GM19463 (cell line): ENCODE results near the gene TSPAN31.
"Not testable (repeated sequence)": the region's sequence is repeated elsewhere in the genome, so short reads cannot be mapped to it uniquely, and the experiment has no call there.

ENCODE experiments used
- ATAC-seq: cut with Tn5 transposase; IDR thresholded peaks from one replicate; pipeline ENCODE4 v1.9.1; 2021; ENCODE audit warnings: mild to moderate bottlenecking, moderate library complexity; ENCODE audit not compliant: unreplicated experiment

The TSPAN31 gene

DNA sequence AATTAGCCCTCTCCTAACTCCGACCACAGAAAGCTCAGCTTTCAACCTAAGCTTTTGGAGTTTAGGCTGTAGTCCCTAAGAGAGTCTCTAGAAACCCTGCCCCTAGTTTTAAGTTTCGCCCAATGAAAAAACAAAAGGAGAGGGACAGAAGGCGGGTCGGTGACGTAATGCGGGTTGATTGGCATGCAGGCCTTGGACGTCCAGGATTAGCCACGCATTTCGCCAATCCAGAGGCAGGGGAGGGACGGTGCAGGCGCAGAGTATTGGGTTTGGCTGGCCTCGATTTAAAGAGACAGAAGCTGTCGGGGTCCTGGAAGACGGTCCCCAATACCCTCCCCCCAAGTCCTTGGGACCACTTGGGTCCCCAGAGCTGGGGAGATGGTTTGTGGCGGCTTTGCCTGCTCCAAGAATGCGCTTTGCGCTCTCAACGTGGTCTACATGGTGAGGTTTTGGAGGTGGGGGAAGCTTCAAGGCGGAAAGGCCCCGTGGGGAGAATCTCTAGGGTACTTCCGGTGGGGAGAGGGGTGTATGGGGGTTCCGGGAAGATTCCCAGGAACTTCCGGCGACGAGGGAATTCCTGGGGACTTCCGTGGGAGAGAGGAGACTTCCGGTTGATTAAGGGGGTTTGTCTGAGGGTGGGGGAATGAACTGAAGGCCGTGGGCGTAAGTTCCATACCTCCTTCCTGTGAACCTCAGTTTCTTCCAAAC lies at the start of gene TSPAN31:
TSS of gene TSPAN31 (plus strand) at position 263 of the 708 bp plus-strand sequence. CDS start at position 379, 116 bp downstream.
- peak; percentile 82 for ATAC-seq

- ATAC-seq: no peak
These were observed 48.9 kb upstream of the TSPAN31 start for GRCh38 chr12:57695770-57696432.

DNA sequence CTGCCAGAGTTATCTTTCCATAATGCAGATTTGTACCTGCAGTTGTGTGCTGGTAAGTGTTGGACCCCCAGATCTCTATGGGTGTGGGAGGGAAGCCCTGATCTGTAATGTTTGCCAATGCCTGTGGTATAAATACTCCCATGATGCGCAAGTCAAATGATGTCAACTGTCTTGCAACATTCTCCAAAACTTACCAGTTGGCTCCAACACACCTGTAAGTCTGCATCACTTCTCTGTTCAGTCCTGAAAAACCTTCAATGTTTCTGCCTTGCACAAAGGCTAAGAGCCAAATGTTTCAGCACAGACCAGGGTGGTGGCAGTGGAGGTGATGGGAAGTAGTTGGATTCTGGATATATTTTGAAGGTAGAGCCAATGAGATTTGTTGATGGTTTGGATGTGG lies 47.8 kb upstream of the TSPAN31 start:
- no peak for ATAC-seq

DNA sequence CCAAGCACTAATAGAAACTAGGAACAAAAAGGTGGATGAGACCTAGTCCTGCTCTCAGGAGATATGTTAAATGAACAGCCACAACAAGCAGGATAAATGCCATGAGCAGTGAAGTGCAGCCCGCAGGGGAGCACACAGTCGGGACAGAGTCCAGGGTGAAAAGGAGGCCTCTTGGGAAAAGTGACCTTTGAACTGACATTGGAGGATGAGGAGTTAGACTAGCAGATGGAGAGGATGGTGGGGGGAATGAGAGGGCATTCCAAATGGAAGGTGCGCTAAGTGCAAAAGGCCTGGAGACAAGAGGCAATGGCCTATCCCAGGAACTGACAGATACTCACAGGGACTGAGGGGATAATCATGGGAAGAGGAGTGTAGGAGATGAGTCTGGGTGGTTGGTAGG lies 46.4 kb upstream of the TSPAN31 start:
- no peak for ATAC-seq

GRCh38 chr12:57700317-57700716 lies 44.5 kb upstream of the TSPAN31 start:
- ATAC-seq: no peak

DNA sequence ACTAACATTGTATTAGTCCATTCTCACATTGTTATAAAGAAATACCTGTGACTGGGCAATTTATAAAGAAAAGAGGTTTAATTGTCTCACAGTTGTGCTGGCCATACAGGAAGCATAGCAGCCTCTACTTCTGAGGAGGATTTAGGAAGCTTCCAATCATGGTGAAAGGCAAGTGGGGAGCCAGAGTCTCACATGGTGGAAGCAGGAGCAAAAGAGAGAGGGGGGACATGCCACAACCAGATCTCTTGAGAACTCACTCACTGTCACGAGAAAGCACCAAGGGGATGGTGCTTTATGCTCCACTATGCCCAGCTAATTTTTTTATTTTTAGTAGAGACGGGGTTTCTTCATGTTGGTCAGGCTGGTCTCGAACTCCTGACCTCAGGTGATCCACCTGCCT lies 37.6 kb upstream of the TSPAN31 start:
- no peak for ATAC-seq

GRCh38 chr12:57708296-57708695 lies 36.5 kb upstream of the TSPAN31 start:
- ATAC-seq: no peak

DNA sequence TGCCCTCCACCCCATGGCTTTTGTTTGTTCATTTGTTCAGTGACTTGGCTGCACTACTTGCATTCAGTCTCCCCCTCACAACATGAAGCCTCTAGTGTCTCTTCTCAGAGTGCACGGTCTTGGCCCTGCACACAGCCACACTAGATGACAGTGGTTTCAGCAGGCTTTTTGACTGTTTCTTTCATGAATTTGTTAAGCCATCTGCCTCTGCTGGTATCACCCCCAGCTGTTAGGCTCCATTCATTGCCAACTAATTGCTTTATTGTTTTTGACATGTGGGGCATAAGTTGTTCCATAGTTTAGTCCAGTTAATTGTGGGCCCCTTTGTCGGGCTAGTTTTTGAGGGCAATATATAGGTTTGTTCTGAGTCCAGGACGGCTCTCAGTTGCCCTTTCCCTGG lies 32.1 kb upstream of the TSPAN31 start:
- no peak for ATAC-seq

DNA sequence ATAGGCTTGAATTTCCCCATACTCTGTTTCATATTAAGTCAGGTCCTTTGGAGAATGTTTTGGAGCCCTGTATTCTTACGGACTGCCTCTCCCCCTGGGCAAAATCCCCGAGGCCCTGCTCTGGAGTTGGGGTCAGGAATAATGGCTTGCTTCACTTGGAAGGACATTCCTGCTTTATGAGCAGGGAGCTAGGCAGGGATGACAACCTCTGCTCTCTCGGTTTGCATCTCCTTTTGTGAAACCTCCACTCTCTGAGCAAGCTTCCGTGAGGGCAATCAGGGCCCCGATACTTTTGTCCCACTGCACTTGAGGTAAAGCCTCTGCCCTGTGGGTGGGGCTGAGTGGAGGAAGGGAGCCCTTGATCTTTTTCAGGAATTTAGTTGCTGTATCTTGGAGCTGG lies 31.6 kb upstream of the TSPAN31 start:
- ATAC-seq: no peak

DNA sequence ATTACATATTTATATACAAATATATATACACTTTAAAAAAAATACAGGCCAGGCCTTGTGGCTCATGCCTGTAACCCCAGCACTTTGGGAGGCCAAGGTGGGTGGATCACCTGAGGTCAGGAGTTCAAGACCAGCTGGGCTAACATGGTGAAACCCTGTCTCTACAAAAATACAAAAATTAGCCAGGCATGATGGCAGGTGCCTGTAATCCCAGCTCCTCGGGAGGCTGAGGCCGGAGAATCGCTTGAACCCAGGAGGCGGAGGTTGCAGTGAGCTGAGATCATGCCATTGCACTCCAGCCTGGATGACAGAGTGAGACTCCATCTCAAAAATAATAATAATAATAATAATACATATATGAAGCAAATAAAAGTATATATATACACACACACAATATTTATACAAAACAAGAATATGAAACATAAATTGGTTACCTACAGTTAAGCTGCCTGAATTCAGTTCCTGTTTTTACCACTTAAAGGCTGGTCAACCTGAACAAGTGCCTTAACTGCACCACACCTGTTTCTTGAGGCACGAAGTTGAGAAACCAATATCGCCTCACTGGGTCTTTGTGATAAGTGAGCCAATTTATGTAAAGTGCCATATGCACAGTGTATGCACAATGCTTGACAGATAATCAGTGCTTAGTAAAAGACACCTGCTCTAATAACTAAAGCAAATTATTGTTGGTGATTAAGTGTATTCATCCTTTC lies 29.6 kb upstream of the TSPAN31 start:
- not testable (repeated sequence) for ATAC-seq

DNA sequence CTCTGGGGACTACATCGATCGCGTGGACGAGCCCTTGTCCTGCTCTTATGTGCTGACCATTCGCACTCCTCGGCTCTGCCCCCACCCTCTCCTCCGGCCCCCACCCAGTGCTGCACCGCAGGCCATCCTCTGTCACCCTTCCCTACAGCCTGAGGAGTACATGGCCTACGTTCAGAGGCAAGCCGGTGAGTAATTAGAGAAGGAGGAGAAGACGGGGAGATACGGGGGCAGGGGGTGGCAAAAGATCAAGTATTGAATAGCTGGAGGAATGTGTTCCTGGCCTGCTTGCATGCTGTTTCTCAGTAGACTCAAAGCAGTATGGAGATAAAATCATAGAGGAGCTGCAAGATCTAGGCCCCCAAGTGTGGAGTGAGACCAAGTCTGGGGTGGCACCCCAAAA lies 29.1 kb upstream of the TSPAN31 start:
- ATAC-seq: no peak

DNA sequence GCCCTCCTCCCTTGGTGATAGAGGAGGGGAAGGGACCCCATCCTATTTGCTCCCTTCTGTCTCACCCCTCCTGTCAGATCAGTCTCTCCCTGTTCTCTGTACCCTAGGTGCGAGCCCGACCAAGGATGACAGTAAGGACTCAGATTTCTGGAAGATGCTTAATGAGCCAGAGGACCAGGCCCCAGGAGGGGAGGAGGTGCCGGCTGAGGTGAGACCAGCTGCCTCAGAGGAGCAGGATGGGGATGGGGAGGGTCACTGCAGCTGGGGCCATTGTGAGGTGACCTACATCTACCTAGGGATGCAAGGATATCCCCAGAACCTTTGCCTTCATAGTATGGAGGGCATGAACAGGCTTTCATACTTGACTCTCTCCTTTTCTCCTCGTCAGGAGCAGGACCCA lies 28.5 kb upstream of the TSPAN31 start:
- ATAC-seq: no peak

DNA sequence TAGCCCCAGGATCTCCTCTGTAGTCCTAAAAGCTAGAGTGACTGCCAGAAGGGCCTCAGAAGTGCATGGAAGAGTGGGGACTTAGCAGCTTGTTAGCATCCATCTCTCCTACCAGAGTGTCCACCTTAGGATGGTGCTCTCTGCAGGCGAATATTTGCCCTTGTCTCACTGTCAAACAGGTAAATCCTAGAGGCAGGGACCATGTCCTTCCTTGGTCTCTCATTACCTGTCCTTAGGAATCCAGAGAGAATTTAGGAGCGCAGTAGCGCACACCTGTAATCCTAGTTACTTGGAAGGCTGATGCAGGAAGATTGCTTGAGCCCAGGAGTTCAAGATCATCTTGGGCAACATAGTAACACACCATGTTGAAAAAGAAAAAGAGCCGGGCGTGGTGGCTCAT lies 27.7 kb upstream of the TSPAN31 start:
- ATAC-seq: no peak

GRCh38 chr12:57717846-57718640 lies 26.8 kb upstream of the TSPAN31 start:
- ATAC-seq: no peak

DNA sequence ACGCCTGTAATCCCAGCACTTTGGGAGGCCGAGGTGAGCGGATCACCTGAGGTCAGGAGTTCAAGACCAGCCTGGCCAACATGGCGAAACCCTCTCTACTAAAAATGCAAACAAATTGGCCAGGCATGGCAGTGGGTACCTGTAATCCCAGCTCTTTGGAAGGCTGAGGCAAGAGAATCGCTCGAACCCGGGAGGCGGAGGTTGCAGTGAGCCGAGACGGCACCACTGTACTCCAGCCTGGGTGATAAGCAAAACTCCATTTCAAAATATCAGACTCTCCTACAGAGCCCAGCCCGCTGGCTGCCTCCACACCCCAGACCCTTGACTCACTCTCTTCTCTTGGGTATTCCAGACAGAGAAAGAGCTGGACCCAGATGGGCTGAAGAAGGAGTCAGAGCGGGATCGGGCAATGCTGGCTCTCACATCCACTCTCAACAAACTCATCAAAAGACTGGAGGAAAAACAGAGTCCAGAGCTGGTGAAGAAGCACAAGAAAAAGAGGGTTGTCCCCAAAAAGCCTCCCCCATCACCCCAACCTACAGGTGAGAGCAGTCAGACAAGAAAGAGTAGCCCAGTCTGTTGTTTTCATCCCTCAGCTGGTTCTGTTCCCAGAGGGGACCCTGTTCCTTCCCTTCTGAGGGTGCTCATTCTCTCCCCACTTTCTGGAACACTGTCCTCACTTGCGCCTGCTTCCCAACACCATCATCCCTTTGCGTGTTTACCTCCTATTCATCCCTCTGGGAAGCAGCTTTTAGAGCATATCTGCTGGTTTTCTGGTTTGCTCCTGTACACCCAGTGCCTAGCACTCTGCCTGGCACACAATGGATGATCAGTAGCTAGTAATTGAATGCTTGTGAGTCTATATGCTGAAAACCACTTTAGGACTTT lies 26.0 kb upstream of the TSPAN31 start:
- no peak for ATAC-seq

DNA sequence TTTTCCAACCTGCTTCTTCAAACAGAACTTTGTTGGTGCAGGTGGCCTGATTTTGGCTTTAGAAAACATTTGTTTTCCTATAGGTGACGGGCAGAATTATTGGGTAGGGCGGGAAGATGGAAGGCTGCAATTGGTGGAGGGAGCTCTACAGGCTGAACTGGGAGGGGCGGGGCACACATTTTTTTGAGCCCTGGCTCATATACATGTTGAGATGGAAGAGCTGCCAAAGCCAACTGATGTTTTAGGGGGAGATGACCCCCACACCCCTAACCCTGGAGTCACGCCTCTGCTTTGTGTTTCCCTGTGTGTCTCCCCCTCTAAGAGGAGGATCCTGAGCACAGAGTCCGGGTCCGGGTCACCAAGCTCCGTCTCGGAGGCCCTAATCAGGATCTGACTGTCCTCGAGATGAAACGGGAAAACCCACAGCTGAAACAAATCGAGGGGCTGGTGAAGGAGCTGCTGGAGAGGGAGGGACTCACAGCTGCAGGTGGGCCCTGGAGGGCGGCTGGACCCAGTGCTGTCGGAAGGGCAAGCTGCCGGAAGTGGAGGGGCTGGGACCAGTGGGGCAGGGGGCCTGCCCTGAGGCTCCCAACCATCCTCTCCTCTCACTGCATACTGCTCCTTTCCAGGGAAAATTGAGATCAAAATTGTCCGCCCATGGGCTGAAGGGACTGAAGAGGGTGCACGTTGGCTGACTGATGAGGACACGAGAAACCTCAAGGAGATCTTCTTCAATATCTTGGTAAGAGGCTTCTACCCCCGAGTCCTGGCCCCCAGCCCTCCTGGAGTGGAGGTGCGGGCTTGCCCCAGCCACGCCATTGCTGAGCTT lies 24.8 kb upstream of the TSPAN31 start:
- ATAC-seq: no peak

GRCh38 chr12:57720606-57721595 lies 23.9 kb upstream of the TSPAN31 start:
- no peak for ATAC-seq
